BE2C (cell line): ENCODE results near the gene PNMA1.

Experiments used
- DNase-seq: peaks from one replicate; pipeline ENCODE4 v3.0.0-alpha.2; 2020
- H3K27me3 ChIP-seq: fragments of 250-450 bp; sonication (Bioruptor Pico); 2 replicates; pipeline ENCODE4 v1.5.1; 2020; ENCODE audit warnings: mild to moderate bottlenecking
- H3K36me3 ChIP-seq: fragments of 250-450 bp; sonication (Bioruptor Pico); 2 replicates; pipeline ENCODE4 v1.5.1; 2020; ENCODE audit warnings: mild to moderate bottlenecking
- H3K4me1 ChIP-seq: fragments of 250-450 bp; sonication (Bioruptor Pico); 2 replicates; pipeline ENCODE4 v1.5.1; 2020
- H3K4me3 ChIP-seq: 2 replicates; pipeline ENCODE4 v1.5.1; 2011; ENCODE audit warnings: low read depth, low read length
- H3K9me3 ChIP-seq: fragments of 250-450 bp; sonication (Bioruptor Pico); 2 replicates; pipeline ENCODE4 v1.5.1; 2020
- CTCF ChIP-seq: IDR thresholded peaks from 2 replicates; pipeline ENCODE4 v1.5.1; 2012; ENCODE audit warnings: mild to moderate bottlenecking, low read depth, low read length

PNMA1 gene

GRCh38 chr14:73685328-73685727 lies 28.9 kb downstream of the PNMA1 start:
- Histone ChIP-seq H3K4me1 (no peaks in the 10 kb centered on the region), H3K9me3 (no peaks in the 10 kb centered on the region), H3K36me3 (peaks cover 4% of the 10 kb centered on the region; the same call in 1 of the 2 replicates), H3K27me3 (no peaks in the 10 kb centered on the region), H3K4me3 (no peak overlapping the region)
- DNase-seq = no peak
- no peak for TF ChIP-seq CTCF

GRCh38 chr14:73684627-73685026 lies 29.6 kb downstream of the PNMA1 start:
- Histone ChIP-seq H3K36me3 (peaks cover 4% of the 10 kb centered on the region; the same call in 1 of the 2 replicates), H3K4me1 (no peaks in the 10 kb centered on the region), H3K9me3 (no peaks in the 10 kb centered on the region), H3K4me3 (no peak overlapping the region), H3K27me3 (no peaks in the 10 kb centered on the region)
- no peak for DNase-seq
- no peak for TF ChIP-seq CTCF

- Histone ChIP-seq H3K9me3 (no peaks in the 10 kb centered on the region), H3K36me3 (no peaks in the 10 kb centered on the region), H3K4me3 (no peak overlapping the region), H3K27me3 (no peaks in the 10 kb centered on the region), H3K4me1 (no peaks in the 10 kb centered on the region)
- TF ChIP-seq CTCF = no peak
- no peak for DNase-seq
These were observed 33.4 kb downstream of the PNMA1 start for GRCh38 chr14:73680821-73681220.

DNA sequence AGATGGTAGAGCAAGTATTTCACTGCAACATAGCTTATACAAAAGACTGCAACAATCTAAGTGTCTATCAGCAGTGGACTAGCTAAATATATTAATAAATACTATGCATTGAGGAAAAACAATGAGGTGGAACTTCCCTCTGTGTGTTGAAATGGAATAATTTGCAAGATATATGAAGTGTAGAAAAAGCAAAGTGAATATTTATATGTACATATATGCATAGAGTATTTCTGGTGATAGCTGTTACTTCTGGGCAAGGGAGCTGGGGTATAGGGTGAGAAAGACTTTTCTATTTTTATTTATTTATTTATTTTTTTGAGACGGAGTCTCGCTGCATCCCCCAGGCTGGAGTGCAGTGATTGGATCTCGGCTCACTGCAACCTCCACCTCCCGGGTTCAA lies 35.5 kb downstream of the PNMA1 start:
- Histone ChIP-seq H3K9me3 (no peaks in the 10 kb centered on the region), H3K36me3 (no peaks in the 10 kb centered on the region), H3K4me3 (no peak overlapping the region), H3K27me3 (no peaks in the 10 kb centered on the region), H3K4me1 (no peaks in the 10 kb centered on the region)
- no peak for TF ChIP-seq CTCF
- DNase-seq = no peak

DNA sequence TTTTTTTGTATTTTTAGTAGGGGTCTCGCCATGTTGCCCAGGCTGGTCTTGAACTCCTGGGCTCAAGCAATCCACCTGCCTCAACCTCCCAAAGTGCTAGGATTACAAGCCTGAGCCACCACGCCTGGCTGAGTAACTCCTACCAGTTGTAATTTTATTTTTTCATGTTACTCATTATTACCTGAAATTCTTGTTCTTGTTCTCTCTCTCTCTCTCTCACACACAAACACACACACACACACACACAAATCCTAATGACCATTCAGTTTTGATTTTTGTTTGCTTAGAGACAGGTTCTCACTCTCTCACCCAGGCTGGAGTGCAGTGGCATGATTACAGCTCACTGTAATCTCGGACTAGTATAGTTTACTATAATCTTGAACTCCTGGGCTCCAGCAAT lies 39.2 kb downstream of the PNMA1 start:
- no peaks in the 10 kb centered on the region for H3K9me3 ChIP-seq
- H3K36me3 ChIP-seq = peaks cover 3% of the 10 kb centered on the region; the same call in 1 of the 2 replicates
- H3K4me1 ChIP-seq = no peaks in the 10 kb centered on the region
- H3K27me3 ChIP-seq = no peaks in the 10 kb centered on the region
- no peak for TF ChIP-seq CTCF
- H3K4me3 ChIP-seq = no peak overlapping the region
- no peak for DNase-seq

GRCh38 chr14:73667854-73668253 lies 46.3 kb downstream of the PNMA1 start:
- TF ChIP-seq CTCF = no peak
- Histone ChIP-seq H3K27me3 (no peaks in the 10 kb centered on the region), H3K9me3 (no peaks in the 10 kb centered on the region), H3K36me3 (peaks cover 3% of the 10 kb centered on the region; the same call in 1 of the 2 replicates), H3K4me1 (no peaks in the 10 kb centered on the region), H3K4me3 (no peak overlapping the region)
- DNase-seq = no peak
